Fibroblast of skin of scalp (primary cell): ENCODE measurements around the gene SMARCE1. TPM values are rescaled to one million over a fixed set of nuclear protein-coding genes. Genes with fewer than 3 reads are reported as not detected.

Source experiments
- DNase-seq: peaks from one replicate; pipeline ENCODE4 v3.0.0-alpha.2; 2013
- polyA plus RNA-seq, 2 experiments: library from polyadenylated mRNA; unstranded; fragments of 120-200 nt; gene quantifications; one replicate each; pipeline ENCODE4 v1.2.1, GENCODE V29; 2013; ENCODE audit not compliant: insufficient read length in 2 of 2

SMARCE1 gene
- 128 TPM for polyA plus RNA-seq (2013, experiment 1 of 2; ENCODE audit: insufficient read length)
- 130 TPM for polyA plus RNA-seq (2013, experiment 2 of 2; ENCODE audit: insufficient read length)

- peak; percentile 82 for DNase-seq
Measured at GRCh38 chr17:40647624-40648383, at the start of gene SMARCE1. SMARCE1 (minus strand) TSS chr17:40647818; CDS start chr17:40645802, 2,016 bp downstream.

DNA sequence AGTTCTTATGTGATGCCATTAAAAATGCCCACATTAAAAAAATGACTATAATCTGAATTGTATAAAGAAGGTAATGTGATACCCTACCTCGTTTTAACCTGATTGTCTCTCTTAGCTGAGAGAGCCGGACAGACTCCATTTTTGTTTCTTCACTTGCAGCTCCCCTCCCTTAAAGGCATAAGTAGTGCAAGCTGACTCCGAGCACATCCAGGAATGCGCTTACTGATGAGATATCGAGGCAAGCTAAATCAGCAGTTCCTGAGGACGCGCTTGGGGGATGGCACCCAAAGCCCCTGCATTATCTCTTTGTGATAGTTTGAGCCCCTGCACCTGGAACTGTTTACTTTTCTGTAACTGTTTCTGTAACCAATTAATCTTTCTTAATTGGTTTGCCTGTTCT lies 49.7 kb upstream of the SMARCE1 start:
- DNase-seq, result no peak

GRCh38 chr17:40696651-40697072 lies 49.0 kb upstream of the SMARCE1 start:
- DNase-seq, result no peak

DNA sequence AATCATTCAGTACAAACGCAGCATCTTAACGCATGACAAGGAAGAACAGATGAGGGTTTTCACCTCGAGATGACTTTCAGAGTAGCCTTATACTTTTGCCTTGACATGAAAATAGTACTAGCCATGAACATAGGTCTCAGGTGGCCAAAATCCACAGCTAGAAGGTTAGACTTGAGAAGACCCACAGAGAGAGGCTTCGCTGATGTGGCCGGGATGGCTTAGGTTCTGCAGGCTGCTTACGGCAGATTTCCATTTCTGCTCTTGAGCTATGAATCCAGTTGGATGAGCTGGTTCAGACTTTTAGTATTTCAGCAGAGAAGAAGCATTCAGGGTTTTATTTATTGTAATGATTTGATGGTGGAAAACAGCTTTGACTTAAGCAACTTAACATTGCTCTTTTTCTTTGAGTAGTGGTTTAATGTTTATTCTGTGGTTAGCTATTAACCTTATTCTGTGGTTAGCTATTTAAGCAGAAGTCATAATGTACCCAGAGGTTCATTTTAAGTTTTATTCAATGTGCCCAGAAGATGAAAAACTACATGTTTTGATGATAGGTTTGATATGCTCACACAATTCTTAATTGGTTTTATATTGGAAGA lies 48.4 kb upstream of the SMARCE1 start:
- DNase-seq, result no peak

GRCh38 chr17:40694584-40694983 lies 47.0 kb upstream of the SMARCE1 start:
- no peak for DNase-seq

DNA sequence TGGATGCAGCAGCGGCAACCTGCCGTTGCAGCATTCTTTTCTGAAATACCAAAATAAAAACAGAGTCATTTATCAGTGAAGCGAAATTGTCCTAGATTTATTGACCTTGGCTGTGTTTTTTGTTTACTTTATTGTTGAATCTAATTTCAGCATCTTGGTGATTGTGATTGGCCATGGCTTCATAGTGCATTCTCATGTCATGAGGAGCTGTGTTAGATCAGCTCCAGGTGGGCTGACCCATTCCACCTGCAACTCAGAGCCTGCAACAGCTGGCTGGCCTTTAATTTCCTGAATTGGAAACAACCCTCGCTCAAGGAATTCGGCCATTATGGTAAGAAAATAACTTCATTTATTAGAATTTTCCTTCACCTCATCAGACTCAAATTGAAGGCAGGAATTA lies 39.5 kb upstream of the SMARCE1 start:
- no peak for DNase-seq

- DNase-seq, result no peak
Measured at GRCh38 chr17:40686192-40686591, 38.6 kb upstream of the SMARCE1 start.

DNA sequence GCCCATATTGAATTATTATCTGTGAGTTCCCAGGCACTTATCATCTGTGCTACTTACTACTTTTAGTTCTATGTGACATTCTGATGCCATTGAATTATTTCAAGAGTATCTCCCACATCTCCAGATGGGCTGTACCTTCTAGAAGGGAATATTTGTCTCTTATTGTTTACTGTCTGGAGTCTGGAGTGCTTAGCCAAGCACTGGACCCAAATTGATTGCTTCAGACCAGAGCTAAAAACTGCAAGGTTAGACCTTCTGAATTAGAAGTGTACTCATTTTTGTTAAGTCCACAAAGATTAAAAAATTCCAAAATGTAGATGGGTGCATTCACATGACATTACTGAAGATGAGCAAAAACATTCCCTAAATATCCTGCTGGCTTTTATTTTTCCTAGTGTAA lies 33.4 kb upstream of the SMARCE1 start:
- no peak for DNase-seq

GRCh38 chr17:40679523-40679907 lies 31.9 kb upstream of the SMARCE1 start:
- no peak for DNase-seq

DNA sequence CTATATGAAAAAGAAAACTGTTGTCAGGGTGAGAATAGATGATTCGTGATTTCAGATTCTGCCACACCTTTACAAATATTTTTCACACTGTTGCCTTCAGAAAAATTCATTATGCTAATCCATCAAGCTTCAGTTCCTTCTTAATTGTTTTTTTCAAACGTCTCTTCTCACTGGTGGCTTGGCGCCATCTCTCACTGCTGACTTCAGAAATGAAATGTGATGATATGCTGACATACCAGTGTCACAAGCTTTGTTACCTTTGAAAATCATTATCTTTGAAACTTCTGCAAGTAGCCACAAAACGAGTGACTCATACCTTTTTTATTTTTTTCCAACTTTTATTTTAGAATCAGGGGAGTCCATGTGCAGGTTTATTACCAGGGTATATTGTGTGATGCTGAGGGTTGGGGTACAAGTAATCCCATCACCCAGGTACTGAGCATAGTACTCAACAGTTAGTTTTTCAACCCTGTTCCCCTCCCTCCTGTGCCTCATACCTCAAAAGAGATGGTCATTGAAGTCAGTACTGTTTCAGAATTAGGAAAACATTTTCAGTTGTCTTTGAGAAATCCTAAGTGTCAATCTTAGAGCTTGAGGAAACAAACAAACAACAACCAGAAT lies 31.4 kb upstream of the SMARCE1 start:
- DNase-seq, result no peak

DNA sequence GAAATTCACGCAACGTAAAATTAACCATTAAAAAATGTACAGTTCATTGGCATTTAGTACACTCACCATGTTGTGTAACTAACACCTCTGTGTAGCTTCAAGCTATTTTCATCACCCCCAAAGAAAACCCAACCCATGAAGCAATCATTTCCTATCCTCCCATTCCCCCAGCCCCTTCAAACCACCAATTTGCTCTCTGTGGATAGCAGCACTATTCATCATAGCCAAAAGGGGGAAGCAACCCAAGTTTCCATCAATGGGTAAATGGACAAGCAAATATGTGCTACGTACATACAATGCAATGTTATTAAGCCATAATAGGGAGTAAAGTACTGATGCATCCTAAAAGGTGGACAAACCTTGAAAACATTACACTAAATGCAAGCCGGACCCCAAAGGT lies 28.3 kb upstream of the SMARCE1 start:
- DNase-seq, result no peak

- DNase-seq, result no peak
Measured at GRCh38 chr17:40672654-40673053, 25.0 kb upstream of the SMARCE1 start.

GRCh38 chr17:40671282-40671681 lies 23.7 kb upstream of the SMARCE1 start:
- DNase-seq, result no peak

DNA sequence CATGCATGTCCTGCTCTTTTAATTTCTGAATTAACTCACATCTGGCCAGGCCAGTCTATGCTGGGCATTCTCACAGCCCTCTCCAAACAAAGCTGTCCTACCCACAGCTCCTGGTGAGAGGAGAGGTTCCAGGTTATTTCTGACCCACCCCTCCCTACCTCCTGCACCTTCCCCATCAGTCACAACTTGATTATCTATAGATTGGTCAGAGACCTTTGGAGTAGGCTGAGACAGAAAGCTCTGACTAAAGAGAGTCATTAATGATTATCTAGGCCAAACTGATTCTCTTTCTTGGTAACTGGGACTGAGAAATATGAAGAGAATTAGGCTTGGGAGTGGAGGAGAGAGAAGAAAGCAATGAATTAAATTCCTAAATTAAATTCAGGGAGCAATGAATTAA lies 18.7 kb upstream of the SMARCE1 start:
- no peak for DNase-seq

DNA sequence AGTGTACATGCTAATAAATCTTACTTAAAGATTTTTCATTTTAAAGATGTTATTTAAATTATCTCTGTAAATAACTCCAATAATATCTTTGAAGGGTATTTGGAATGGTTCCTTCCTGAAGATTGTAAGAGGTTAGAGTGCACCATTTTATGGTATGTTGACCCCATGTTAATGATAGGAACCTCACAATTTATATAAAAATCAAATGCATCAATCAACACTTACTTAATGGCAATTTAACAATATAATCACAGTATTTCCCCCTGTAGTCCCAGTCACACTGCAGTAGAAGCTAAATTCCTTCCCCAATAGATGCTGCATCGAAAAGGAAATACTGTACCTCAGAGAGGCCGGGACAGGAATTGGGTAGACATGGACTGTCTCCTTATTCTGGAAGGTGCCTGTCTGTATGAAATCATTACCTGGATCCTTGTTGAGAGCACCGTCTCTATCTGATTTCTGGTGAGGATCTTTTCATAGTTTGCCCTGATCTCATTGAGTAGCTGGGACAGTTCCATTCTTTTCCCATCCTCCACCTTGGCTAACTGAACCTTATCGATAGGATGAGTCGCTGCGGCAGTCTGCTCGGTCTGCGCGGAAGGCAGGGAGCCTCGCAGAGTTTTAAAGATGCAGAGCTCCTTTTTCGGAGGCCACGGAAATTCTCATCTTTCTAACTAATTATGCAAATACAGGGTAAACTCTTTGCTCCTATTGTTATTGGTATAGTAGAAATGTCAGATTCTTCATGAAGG lies 17.1 kb upstream of the SMARCE1 start, which contains the start of gene KRT222:
Gene KRT222, minus strand, starts transcription at position 596 of the 752 bp plus-strand sequence. Its CDS starts 78 bp downstream, at position 518.
- no peak for DNase-seq

DNA sequence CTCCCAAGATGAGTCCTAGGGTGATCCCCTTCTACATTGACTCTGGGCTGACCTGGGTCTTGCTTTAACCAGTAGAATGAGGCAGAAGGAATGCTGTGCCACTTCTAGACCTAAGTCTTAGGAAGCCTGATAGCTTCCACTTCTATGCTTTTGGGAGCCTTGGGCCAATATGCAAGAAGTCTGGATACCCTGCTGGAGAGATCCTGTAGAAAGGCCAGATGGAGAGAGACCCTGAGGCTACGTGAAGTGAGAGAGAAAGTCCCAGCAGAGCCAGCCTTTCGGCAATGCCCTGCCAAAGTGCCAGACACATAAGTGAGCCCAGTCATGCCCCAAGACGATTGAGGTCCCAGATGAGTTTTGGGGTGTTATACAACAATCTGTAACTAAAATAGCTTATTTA lies 15.6 kb upstream of the SMARCE1 start:
- no peak for DNase-seq

GRCh38 chr17:40659911-40660310 lies 12.3 kb upstream of the SMARCE1 start:
- no peak for DNase-seq

- no peak for DNase-seq
Measured at GRCh38 chr17:40658396-40658795, 10.8 kb upstream of the SMARCE1 start.

DNA sequence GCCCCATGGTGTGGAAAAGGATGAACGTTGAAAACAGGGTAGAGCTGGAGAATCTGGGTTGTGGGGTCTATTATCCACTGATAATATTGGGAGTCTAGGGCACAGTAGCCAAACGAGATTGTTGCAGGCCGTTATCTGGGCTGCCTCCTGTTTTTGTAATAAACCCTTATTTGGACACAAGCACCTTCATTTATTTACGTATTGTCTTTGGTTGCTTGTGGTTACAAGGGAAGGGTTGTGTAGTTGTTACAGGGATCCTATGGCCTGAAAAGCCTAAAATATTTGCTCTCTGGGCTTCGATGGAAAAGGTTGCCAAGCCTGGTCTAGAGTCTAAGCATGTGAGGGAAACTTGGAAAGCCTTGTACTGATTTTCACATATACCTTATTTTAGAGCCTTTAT lies 4.3 kb upstream of the SMARCE1 start:
- DNase-seq, result no peak

GRCh38 chr17:40648384-40648968 lies 858 bp upstream of the SMARCE1 start:
- no peak for DNase-seq

- DNase-seq, result peak; percentile 52
Measured at GRCh38 chr17:40646791-40647623, 611 bp downstream of the SMARCE1 start.

DNA sequence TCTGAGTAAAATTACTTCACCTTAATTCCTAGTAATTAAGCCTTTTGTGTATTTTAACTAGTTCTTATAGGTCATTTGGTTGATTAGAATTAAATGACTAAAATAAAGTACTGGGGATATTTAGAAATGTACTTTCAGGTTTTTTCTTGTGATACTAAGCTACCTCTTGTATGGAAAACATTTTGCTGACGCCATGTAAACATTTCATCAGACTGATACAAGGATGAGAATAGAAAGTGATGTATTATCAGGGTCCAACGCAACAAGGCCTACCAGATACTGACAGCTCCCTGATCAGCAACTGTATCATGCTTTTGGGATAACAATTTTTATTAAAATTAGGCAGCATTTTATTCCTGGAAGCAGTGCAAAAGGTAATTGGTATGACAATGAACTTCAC lies 1.7 kb downstream of the SMARCE1 start:
- DNase-seq, result no peak
